ENCODE results near the gene CCAR1.
"Not testable (repeated sequence)": the region's sequence is repeated elsewhere in the genome, so short reads cannot be mapped to it uniquely, and the experiment has no call there.

Gene CCAR1

GRCh38 chr10:68759967-68760366 lies 38.9 kb downstream of the CCAR1 start:
- no peak for DNase-seq (ENCODE audit: low read depth)

GRCh38 chr10:68767407-68767806 lies 46.4 kb downstream of the CCAR1 start:
- DNase-seq (ENCODE audit: low read depth): not testable (repeated sequence)

DNA sequence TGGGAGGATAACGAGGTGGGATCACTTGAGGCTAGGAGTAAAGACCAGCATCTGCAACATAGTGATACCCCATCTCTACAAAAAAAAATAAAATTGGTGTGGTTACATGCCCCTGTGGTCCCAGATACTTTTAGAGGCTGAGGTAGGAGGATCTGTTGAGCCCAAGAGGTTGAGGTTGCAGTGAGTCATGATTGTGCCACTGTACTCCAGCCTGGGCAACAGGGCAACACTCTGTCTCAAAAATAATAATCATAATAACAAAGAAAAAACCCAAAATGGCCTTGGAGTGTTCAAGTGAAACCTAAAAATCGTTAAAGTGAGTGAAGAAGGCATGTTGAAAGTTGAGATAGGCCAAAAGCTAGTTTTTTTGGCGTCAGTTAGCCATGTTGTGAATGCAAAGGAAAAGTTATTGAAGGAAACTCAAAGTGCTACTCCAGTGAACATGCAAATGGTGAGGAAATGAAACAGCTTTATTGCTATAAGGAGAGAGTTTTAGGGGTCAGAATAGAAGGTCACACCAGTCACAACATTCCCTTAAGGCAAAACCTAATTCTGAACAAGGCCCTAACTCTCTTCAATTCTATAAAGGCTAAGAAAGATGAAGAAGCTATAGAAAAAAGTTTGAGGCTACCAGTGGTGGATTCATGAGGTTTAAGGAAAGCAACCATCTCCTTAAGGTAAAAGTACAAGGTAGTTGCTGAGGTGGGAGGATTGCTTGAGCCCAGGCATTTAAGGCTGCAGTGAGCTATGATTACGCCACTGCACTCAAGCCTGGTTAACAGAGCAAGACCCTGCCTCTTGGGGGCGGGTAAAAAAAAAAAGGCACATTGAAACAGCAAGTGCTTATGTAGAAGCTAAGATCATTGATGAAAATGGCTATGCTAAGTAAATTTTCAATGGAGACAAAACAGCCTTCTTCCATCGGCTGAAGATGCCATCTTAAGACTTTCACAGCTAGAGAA lies 60.9 kb downstream of the CCAR1 start:
- no peak for DNase-seq (ENCODE audit: low read depth)

- DNase-seq (ENCODE audit: low read depth): no peak
Measured at GRCh38 chr10:68784476-68784875, 63.4 kb downstream of the CCAR1 start.

DNA sequence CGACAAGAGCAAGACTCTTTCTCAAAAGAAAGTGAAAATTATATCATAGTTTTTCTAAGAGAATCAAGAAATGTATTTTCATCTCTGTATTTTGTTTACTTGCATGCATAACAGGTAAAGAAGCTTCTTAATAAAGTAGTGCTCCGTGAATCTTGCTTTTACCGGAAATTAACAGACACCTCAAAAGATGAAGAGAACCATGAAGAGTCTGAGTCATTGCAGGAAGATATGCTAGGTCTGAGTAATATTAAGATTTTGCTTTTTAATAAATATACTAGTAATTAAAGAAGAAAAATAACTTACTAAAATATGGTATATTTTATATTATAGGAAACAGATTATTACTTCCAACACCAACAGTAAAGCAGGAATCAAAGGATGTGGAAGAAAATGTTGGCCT lies 66.8 kb downstream of the CCAR1 start:
- no peak for DNase-seq (ENCODE audit: low read depth)

DNA sequence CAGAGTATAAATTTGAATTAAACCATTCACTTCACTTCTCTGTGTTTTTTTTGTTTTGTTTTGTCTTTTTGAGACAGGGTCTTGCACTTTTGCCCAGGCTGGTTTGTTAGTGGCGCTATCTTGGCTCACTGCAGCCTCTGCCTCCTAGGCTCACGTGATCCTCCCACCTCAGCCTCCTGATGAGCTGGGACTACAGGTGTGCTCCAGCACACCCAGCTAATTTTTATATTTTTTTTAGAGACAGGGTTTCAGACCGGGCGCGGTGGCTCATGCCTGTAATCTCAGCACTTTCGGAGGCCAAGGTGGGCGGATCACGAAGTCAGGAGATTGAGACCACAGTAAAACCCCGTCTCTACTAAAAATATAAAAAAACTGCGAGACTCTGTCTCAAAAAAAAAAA lies 69.4 kb downstream of the CCAR1 start:
- no peak for DNase-seq (ENCODE audit: low read depth)

- DNase-seq (ENCODE audit: low read depth): no peak
Measured at GRCh38 chr10:68792115-68792514, 71.1 kb downstream of the CCAR1 start.

GRCh38 chr10:68795886-68796532 lies 75.0 kb downstream of the CCAR1 start:
- DNase-seq (ENCODE audit: low read depth): no peak

DNA sequence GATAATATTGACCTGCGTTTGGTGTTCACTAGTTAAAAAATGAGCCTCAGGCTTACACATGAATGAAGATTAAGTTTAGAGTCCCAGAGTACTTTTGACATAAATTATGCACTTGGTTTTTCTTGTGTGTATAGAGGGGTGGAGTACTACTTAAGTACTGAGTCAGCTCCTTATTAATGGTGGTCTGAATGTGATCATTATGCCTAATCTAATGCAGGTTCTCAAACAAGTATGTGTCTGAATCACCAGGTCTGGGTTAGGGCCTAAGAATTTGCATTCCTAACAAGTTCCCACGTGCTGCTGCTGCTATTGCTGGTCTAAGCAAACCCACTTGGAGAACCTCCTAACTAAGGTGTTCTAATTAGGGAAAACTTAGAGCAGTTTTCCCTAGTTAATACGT lies 75.6 kb downstream of the CCAR1 start:
- DNase-seq (ENCODE audit: low read depth): no peak

DNA sequence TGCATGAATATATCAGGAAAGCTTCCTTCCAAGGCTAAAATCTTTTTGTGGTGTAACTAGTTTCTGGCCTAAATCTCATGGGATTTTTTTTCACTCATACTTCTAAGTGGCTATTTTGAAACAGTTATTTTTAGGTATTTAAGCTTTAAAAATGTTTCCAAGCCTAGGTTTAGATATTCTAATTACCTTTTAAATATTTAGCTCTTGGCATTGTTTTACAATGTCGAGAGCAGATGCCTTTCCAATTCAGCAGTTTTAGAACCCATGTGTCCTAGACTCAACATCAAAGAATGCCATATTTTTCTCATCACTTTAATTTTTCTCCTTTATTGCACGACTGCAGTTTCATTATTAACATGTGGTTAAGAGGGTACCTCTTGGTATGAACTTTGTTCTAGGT lies 79.2 kb downstream of the CCAR1 start:
- no peak for DNase-seq (ENCODE audit: low read depth)

GRCh38 chr10:68804692-68805091 lies 83.7 kb downstream of the CCAR1 start:
- DNase-seq (ENCODE audit: low read depth): no peak

DNA sequence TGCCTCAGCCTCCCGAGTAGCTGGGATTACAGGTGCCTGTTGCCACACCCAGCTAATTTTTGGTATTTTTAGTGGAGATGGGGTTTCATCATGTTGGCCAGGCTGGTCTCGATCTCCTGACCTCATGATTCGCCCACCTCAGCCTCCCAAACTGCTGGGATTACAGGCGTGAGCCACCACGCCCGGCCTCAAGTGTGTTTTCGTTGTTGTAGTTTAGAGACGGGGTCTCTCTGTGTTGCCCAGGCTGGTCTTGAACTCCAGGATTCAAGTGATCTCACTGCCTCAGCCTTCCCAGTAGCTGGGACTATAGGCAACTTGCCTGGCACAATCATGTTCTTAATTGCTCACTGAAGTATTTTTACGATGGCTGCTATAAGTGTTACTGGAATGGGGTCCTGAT lies 89.8 kb downstream of the CCAR1 start:
- not testable (repeated sequence) for DNase-seq (ENCODE audit: low read depth)

DNA sequence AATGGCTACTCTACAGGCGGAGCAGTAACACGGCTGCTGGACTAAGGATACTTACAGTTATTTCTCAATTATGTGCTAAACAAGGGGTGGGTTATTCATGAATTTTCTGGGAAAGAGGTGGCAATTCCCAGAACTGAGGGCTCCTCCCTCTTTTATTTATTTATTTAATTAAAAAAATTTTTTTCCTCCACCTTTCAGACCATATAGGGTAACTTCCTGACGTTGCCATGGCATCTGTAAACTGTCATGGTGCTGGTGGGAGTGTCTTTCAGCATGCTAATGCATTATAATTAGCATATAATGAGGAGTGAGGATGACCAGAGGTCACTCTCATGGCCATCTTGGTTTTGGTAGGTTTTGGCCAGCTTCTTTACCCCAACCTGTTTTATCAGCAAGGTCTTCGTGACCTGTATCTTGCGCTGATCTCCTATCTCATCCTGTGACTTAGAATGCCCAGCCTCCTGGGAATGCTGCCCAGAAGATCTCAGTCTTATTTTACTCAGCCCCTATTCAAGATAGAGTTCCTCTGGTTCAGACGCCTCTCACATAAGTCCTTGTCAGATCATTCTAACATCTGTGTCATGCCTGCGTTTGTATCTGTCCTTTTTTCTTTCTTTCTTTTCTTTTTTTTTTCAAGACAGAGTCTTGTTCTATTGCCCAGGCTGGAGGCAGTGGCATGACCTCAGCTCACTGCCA lies 90.4 kb downstream of the CCAR1 start:
- DNase-seq (ENCODE audit: low read depth): no peak

- no peak for DNase-seq (ENCODE audit: low read depth)
Measured at GRCh38 chr10:68812420-68812819, 91.4 kb downstream of the CCAR1 start.

DNA sequence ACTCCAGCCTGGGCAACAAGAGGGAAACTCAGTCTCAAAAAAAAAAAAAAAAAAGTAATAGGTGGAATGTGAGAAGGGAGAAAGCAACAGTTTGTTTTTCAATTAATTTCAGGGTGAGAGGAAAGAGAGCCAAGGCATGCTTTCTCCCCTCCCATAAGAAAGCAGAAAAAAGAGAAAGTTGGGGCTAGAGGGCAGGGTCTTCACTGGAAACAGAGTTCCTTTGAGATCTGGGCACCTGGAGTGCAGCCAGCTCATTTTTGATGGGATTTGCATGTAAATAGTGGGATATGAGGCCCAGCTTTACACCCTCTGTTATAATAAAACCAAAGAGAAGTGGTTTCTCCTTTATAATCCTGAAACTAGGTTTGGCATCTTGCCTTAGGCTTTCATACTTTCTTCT lies 92.5 kb downstream of the CCAR1 start:
- no peak for DNase-seq (ENCODE audit: low read depth)

- no peak for DNase-seq (ENCODE audit: low read depth)
Measured at GRCh38 chr10:68816796-68817412, 95.9 kb downstream of the CCAR1 start.

DNA sequence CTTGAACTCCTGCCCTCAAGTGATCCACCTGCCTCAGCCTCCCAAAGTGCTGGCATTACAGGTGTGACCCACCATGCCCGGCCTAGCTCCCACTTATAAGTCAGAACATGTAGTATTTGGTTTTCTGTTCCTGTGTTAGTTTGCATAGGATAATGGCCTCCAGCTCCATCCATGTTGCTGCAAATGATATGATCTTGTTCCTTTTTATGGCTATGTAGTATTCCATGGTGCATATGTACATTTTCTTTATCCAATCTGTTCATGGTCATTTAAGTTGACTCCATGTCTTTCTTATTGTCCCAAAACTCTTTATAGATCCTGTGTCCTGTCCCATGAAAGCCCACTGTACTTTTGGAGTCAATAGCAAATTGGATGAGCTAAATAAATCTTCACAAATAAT lies 99.3 kb downstream of the CCAR1 start:
- DNase-seq (ENCODE audit: low read depth): not testable (repeated sequence)

DNA sequence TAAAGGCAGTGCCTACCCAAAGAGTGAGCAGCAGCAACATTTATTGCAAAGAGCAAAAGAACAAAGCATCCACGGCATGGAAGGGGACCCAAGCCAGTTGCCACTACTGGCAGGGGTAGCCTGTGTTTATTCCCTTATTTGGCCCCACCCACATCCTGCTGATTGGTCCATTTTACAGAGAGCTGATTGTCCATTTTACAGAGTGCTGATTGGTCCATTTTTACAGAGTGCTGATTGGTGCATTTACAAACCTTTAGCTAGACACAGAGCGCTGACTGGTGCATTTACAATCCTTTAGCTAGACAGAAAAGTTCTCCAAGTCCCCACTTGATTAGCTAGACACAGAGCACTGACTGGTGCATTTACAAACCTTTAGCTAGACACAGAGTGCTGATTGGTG lies 101.6 kb downstream of the CCAR1 start:
- not testable (repeated sequence) for DNase-seq (ENCODE audit: low read depth)

DNA sequence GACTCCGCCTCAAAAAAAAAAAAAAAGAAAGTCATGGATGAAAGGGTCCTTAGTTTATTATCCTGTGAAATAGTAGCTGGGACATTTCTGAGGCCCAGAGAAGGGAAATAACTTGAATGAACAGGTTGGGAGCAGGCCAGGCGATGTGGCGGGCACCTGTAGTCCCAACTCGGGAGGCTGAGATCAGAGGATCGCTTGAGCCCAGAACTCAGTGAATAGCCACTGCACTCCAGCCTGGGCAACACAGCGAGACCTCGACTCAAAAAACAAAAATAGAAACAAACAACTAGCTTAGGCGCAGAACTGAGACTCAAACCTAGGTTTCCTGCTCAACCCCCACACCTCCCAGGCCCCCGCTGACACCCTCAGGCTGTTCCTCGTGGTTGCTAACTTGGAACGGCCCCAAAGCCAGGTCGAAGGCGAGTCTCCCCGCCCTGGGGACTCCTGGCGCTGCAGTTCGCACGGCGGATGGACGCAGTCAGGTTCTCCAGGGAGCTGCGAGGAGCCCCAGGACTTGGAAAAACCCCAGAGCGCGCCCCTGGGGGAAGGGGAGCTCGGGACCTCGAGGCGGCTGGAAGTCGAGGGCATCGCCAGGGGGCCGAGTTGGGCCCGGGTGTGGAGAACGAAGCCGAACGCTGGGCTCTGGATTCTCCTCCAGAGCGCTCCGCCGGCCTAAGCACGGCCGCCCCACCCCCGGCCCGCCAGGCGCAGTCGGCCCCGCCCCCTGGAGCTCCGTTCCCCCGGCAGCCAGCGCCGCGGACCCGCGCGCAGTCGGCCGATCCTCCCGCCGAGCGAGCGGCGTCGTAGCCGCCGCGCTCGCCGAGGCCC lies 105.9 kb downstream of the CCAR1 start, which contains the start of gene STOX1:
Gene STOX1, plus strand, starts transcription at position 768 of the 828 bp plus-strand sequence. CDS start 93 bp downstream, outside the sequence.
- DNase-seq (ENCODE audit: low read depth): peak; percentile 13

DNA sequence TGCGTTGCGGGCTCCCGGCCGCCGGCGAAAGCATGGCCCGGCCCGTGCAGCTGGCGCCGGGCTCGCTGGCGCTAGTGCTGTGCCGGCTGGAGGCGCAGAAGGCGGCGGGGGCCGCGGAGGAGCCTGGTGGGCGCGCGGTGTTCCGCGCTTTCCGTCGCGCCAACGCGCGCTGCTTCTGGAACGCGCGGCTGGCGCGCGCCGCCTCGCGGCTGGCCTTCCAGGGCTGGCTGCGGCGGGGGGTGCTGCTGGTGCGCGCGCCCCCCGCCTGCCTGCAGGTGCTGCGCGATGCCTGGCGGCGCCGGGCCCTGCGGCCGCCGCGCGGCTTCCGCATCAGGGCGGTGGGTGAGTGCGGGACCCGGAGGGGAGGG lies 106.5 kb downstream of the CCAR1 start:
- DNase-seq (ENCODE audit: low read depth): not testable (repeated sequence)

DNA sequence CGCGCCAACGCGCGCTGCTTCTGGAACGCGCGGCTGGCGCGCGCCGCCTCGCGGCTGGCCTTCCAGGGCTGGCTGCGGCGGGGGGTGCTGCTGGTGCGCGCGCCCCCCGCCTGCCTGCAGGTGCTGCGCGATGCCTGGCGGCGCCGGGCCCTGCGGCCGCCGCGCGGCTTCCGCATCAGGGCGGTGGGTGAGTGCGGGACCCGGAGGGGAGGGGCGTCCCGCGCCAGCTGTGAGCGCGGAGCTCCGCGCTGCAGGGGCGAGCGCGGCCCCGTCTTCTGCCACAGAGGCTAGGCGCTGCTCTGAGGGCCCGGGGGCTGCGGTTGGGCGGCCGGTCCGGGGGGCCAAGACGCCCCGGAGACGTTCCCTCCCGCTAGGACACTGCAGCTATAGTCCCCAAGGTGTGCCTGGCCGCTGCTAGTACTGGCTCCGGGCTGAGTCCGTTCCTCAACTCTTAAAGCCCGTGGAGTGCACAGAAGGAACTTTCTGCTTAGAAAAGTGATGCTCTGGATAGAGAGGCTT lies 107.1 kb downstream of the CCAR1 start:
- not testable (repeated sequence) for DNase-seq (ENCODE audit: low read depth)
